ENCODE results near the gene SUGCT. TPM values are rescaled to one million over a fixed set of nuclear protein-coding genes. Genes with fewer than 3 reads are reported as not detected.
"Not testable (repeated sequence)": the region's sequence is repeated elsewhere in the genome, so short reads cannot be mapped to it uniquely, and the experiment has no call there.

SUGCT gene
- total RNA-seq, 1 donor from 2014 or later: 1.2 TPM

- DNase-seq (ENCODE audit: low spot score in 2 of 2) (no peak), FAIRE-seq (no peak)
Observed at GRCh38 chr7:40239755-40240303, 105.0 kb downstream of the SUGCT start.

GRCh38 chr7:40243076-40243475, 108.3 kb downstream of the SUGCT start:
- FAIRE-seq (no peak), DNase-seq (ENCODE audit: low spot score in 2 of 2) (no peak)

- DNase-seq (ENCODE audit: low spot score in 2 of 2): no peak
- no peak for FAIRE-seq
Observed at GRCh38 chr7:40244226-40244625, 109.4 kb downstream of the SUGCT start.

GRCh38 chr7:40248681-40249080, 113.9 kb downstream of the SUGCT start:
- FAIRE-seq (no peak), DNase-seq (ENCODE audit: low spot score in 2 of 2) (no peak)

GRCh38 chr7:40253444-40253843, 118.6 kb downstream of the SUGCT start:
- DNase-seq (ENCODE audit: low spot score in 2 of 2); FAIRE-seq: not testable (repeated sequence)

- FAIRE-seq (no peak), DNase-seq (ENCODE audit: low spot score in 2 of 2) (no peak)
Observed at GRCh38 chr7:40263752-40264390, 129.1 kb downstream of the SUGCT start.

- FAIRE-seq: no peak
- DNase-seq (ENCODE audit: low spot score in 2 of 2): no peak
Observed at GRCh38 chr7:40267583-40267982, 132.8 kb downstream of the SUGCT start.

GRCh38 chr7:40268810-40269209, 134.0 kb downstream of the SUGCT start:
- not testable (repeated sequence) for DNase-seq (ENCODE audit: low spot score in 2 of 2); FAIRE-seq

GRCh38 chr7:40276061-40276460, 141.3 kb downstream of the SUGCT start:
- DNase-seq (ENCODE audit: low spot score in 2 of 2): no peak
- FAIRE-seq: no peak

GRCh38 chr7:40279991-40280390, 145.2 kb downstream of the SUGCT start:
- FAIRE-seq (no peak), DNase-seq (ENCODE audit: low spot score in 2 of 2) (no peak)

- DNase-seq (ENCODE audit: low spot score in 2 of 2) (no peak), FAIRE-seq (no peak)
Observed at GRCh38 chr7:40282858-40283257, 148.1 kb downstream of the SUGCT start.

- DNase-seq (ENCODE audit: low spot score in 2 of 2) (no peak), FAIRE-seq (no peak)
Observed at GRCh38 chr7:40283391-40283790, 148.6 kb downstream of the SUGCT start.

- no peak for DNase-seq (ENCODE audit: low spot score in 2 of 2)
- no peak for FAIRE-seq
Observed at GRCh38 chr7:40288827-40289226, 154.0 kb downstream of the SUGCT start.

- FAIRE-seq (no peak), DNase-seq (ENCODE audit: low spot score in 2 of 2) (no peak)
Observed at GRCh38 chr7:40297741-40298311, 163.0 kb downstream of the SUGCT start.

GRCh38 chr7:40298421-40298820, 163.6 kb downstream of the SUGCT start:
- FAIRE-seq: no peak

GRCh38 chr7:40299097-40299496, 164.3 kb downstream of the SUGCT start:
- DNase-seq (ENCODE audit: low spot score in 2 of 2) (no peak), FAIRE-seq (no peak)

More at GRCh38 chr7:40298421-40298820, 163.6 kb downstream of the SUGCT start:
- DNase-seq (ENCODE audit: low spot score in 2 of 2): no peak

- DNase-seq (ENCODE audit: low spot score in 2 of 2) (no peak), FAIRE-seq (no peak)
Observed at GRCh38 chr7:40300146-40300670, 165.4 kb downstream of the SUGCT start.

- DNase-seq (ENCODE audit: low spot score in 2 of 2) (no peak), FAIRE-seq (no peak)
Observed at GRCh38 chr7:40301486-40302068, 166.8 kb downstream of the SUGCT start.

GRCh38 chr7:40303996-40304395, 169.2 kb downstream of the SUGCT start:
- FAIRE-seq (no peak), DNase-seq (ENCODE audit: low spot score in 2 of 2) (no peak)

- FAIRE-seq: no peak
- no peak for DNase-seq (ENCODE audit: low spot score in 2 of 2)
Observed at GRCh38 chr7:40305229-40305628, 170.4 kb downstream of the SUGCT start.

GRCh38 chr7:40306025-40306424, 171.2 kb downstream of the SUGCT start:
- no peak for DNase-seq (ENCODE audit: low spot score in 2 of 2)
- FAIRE-seq: no peak
